H9 (cell line): ENCODE results near the gene MIEF1. TPM values are rescaled to one million over a fixed set of nuclear protein-coding genes. Genes with fewer than 3 reads are reported as not detected.

Source experiments
- DNase-seq: peaks from one replicate; pipeline ENCODE4 v3.0.0-alpha.2; 2017
- H2AFZ ChIP-seq: one replicate; pipeline ENCODE4 v1.6.1; 2013; ENCODE audit warnings: mild to moderate bottlenecking, low read length, control low read depth, moderate library complexity
- H2AK5ac ChIP-seq: 2 replicates; pipeline ENCODE4 v1.6.1; 2013; ENCODE audit warnings: low read length, control low read depth, mixed read lengths; ENCODE audit not compliant: insufficient read length
- H2BK120ac ChIP-seq: one replicate; pipeline ENCODE4 v1.6.1; 2013; ENCODE audit warnings: low read depth, mild to moderate bottlenecking, low read length, control low read depth, inconsistent platforms; ENCODE audit not compliant: poor library complexity, severe bottlenecking
- H2BK12ac ChIP-seq: 2 replicates; pipeline ENCODE4 v1.6.1; 2013; ENCODE audit warnings: low read length, control low read depth, mixed read lengths, low read depth; ENCODE audit not compliant: insufficient read length
- H2BK15ac ChIP-seq: 2 replicates; pipeline ENCODE4 v1.6.1; 2013; ENCODE audit warnings: low read depth, low read length, control low read depth
- H2BK20ac ChIP-seq: one replicate; pipeline ENCODE4 v1.6.1; 2013; ENCODE audit warnings: low read depth, mild to moderate bottlenecking, low read length, control low read depth, inconsistent platforms; ENCODE audit not compliant: poor library complexity, severe bottlenecking
- H2BK5ac ChIP-seq: 2 replicates; pipeline ENCODE4 v1.6.1; 2013; ENCODE audit warnings: low read length, control low read depth, mixed read lengths; ENCODE audit not compliant: insufficient read length
- H3K14ac ChIP-seq: 2 replicates; pipeline ENCODE4 v1.6.1; 2013; ENCODE audit warnings: low read length, control low read depth; ENCODE audit not compliant: insufficient read depth
- H3K18ac ChIP-seq: 2 replicates; pipeline ENCODE4 v1.6.1; 2013; ENCODE audit warnings: low read depth, mild to moderate bottlenecking, mixed read lengths, low read length, control low read depth; ENCODE audit not compliant: insufficient read length
- H3K23ac ChIP-seq: 2 replicates; pipeline ENCODE4 v1.6.1; 2013; ENCODE audit warnings: low read length, control low read depth, mixed read lengths, low read depth; ENCODE audit not compliant: insufficient read length
- H3K23me2 ChIP-seq: 2 replicates; pipeline ENCODE4 v1.6.1; 2013; ENCODE audit warnings: low read depth, mild to moderate bottlenecking, mixed read lengths, low read length, control low read depth; ENCODE audit not compliant: insufficient read length, poor library complexity, severe bottlenecking
- H3K27ac ChIP-seq: 2 replicates; pipeline ENCODE4 v1.5.1; 2013; ENCODE audit warnings: low read length, control low read depth, mixed read lengths, low read depth; ENCODE audit not compliant: insufficient read length
- H3K27me3 ChIP-seq: 2 replicates; pipeline ENCODE4 v1.6.1; 2013; ENCODE audit warnings: low read length, control low read depth, inconsistent platforms; ENCODE audit not compliant: insufficient read depth
- H3K4ac ChIP-seq: 2 replicates; pipeline ENCODE4 v1.6.1; 2013; ENCODE audit warnings: low read depth, mild to moderate bottlenecking, control low read depth, inconsistent platforms, low read length, moderate library complexity
- H3K4me1 ChIP-seq: 2 replicates; pipeline ENCODE4 v1.6.1; 2013; ENCODE audit warnings: low read length, control low read depth, inconsistent platforms; ENCODE audit not compliant: insufficient read depth
- H3K4me2 ChIP-seq: 2 replicates; pipeline ENCODE4 v1.6.1; 2013; ENCODE audit warnings: low read length, control low read depth, mixed read lengths; ENCODE audit not compliant: insufficient read length, insufficient read depth
- H3K56ac ChIP-seq: 2 replicates; pipeline ENCODE4 v1.6.1; 2013; ENCODE audit warnings: low read depth, mild to moderate bottlenecking, mixed read lengths, low read length, control low read depth; ENCODE audit not compliant: insufficient read length
- H3K79me1 ChIP-seq: 2 replicates; pipeline ENCODE4 v1.6.1; 2013; ENCODE audit warnings: low read depth, mild to moderate bottlenecking, moderate library complexity, low read length, control low read depth, inconsistent platforms; ENCODE audit not compliant: insufficient read depth, poor library complexity, severe bottlenecking
- H3K79me2 ChIP-seq: 2 replicates; pipeline ENCODE4 v1.6.1; 2013; ENCODE audit warnings: low read length, control low read depth, inconsistent platforms; ENCODE audit not compliant: insufficient read depth
- H3K9ac ChIP-seq: 2 replicates; pipeline ENCODE4 v1.6.1; 2013; ENCODE audit warnings: low read length, control low read depth, mixed read lengths; ENCODE audit not compliant: insufficient read length; ENCODE audit errors: extremely low read depth
- H3K9me3 ChIP-seq: one replicate; pipeline ENCODE4 v1.6.1; 2013; ENCODE audit warnings: low read depth, low read length, inconsistent platforms; ENCODE audit not compliant: control insufficient read depth
- H3T11ph ChIP-seq: one replicate; pipeline ENCODE4 v1.6.1; 2013; ENCODE audit warnings: mild to moderate bottlenecking, low read length, control low read depth, inconsistent platforms
- H4K20me1 ChIP-seq: one replicate; pipeline ENCODE4 v1.6.1; 2013; ENCODE audit not compliant: control insufficient read depth, insufficient read length, insufficient read depth
- H4K5ac ChIP-seq: 2 replicates; pipeline ENCODE4 v1.6.1; 2013; ENCODE audit warnings: low read depth, mild to moderate bottlenecking, mixed read lengths, low read length, control low read depth; ENCODE audit not compliant: insufficient read length
- H4K8ac ChIP-seq: replicated peaks from 2 replicates; pipeline ENCODE4 v1.6.1; 2013; ENCODE audit warnings: low read length, control low read depth, mixed read lengths, low read depth; ENCODE audit not compliant: insufficient read length
- H4K91ac ChIP-seq: 2 replicates; pipeline ENCODE4 v1.6.1; 2013; ENCODE audit warnings: low read depth, mild to moderate bottlenecking, moderate library complexity, mixed read lengths, low read length, control low read depth; ENCODE audit not compliant: insufficient read length
- H3K27ac Mint-ChIP-seq, 3 experiments: 2 replicates in 2 of 3; 3 replicates in 1 of 3; pipeline ENCODE4 v1.8.0; 2020 to 2021; ENCODE audit warnings: mixed read lengths in 3 of 3, mild to moderate bottlenecking in 1 of 3, moderate library complexity in 1 of 3
- H3K27me3 Mint-ChIP-seq: 2 replicates; pipeline ENCODE4 v1.8.0; 2021; ENCODE audit warnings: low read depth, mild to moderate bottlenecking, moderate library complexity, mixed read lengths
- H3K36me3 Mint-ChIP-seq, 3 experiments: 2 replicates in 2 of 3; 3 replicates in 1 of 3; pipeline ENCODE4 v1.8.0; 2020 to 2021; ENCODE audit warnings: low read depth in 3 of 3, mixed read lengths in 3 of 3; ENCODE audit not compliant: insufficient read depth in 1 of 3
- H3K4me1 Mint-ChIP-seq, 2 experiments: 2 replicates each; pipeline ENCODE4 v1.8.0; 2020; ENCODE audit warnings: mixed read lengths in 2 of 2
- H3K4me3 Mint-ChIP-seq, 2 experiments: 2 replicates in 1 of 2; 3 replicates in 1 of 2; pipeline ENCODE4 v1.8.0; 2020 to 2021; ENCODE audit warnings: mild to moderate bottlenecking in 2 of 2, mixed read lengths in 2 of 2, moderate library complexity in 1 of 2
- H3K9me3 Mint-ChIP-seq, 2 experiments: 2 replicates in 1 of 2; 3 replicates in 1 of 2; pipeline ENCODE4 v1.8.0; 2020; ENCODE audit warnings: mild to moderate bottlenecking in 2 of 2, mixed read lengths in 2 of 2, moderate library complexity in 1 of 2
- WGBS: extraction: QIAGEN DNeasy Blood & Tissue Kit; methylation state at CpG from one replicate; pipeline ENCODE4 v1.1.7; 2013; ENCODE audit warnings: missing lambda C conversion rate, low lambda C conversion rate, mixed read lengths; ENCODE audit not compliant: insufficient read length; ENCODE audit errors: extremely low coverage; 5-methylcytosine and 5-hydroxymethylcytosine counted together
- total RNA-seq: library from RNA; stranded (reverse); gene quantifications from 2 replicates; pipeline ENCODE4 v1.2.1, GENCODE V29; 2021
- TF ChIP-seq, protein P1 (sequence below): fragments of 200-600 bp; sonication (generic); conservative IDR thresholded peaks from 3 replicates; pipeline ENCODE4 v1.8.0; 2021; ENCODE audit warnings: antibody characterized with exemption, mild to moderate bottlenecking

Gene MIEF1
- total RNA-seq, 1 experiment from 2014 or later = 32.6 TPM

DNA sequence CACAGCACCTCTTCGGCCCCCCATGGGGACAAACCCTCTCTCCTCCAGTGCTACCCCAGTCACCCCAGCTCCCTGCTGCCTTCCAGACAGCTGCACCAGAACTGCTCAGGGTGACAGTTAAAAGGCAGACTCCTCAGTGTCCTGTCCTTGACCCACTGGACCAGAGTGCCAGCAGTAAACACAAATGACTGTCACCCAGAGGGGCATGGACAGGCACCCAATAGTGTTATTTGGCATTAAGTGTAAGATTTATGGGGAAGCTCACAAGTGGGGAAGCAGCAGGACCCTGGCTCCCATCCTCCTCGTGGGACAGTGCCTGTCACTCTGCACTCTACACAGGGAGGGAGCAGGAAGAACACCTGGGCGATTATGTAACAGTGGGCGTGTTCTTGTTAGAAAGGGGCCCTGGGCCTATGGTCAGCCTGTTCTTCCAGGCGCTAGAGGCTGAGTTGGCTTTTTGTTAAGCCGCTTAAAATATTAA lies 25.4 kb downstream of the MIEF1 start:
- peaks cover 2% of the 10 kb centered on the region; the same call in 1 of the 2 replicates for H3K79me2 ChIP-seq
- peaks cover 18 to 67% (median 55%) of the 10 kb centered on the region in 3 experiments for H3K36me3 Mint-ChIP-seq
- no peak overlapping the region for H2BK12ac ChIP-seq
- no peak overlapping the region for H2BK120ac ChIP-seq
- H3K4me2 ChIP-seq = no peak overlapping the region
- peak overlapping the region in 2 of 3 experiments; percentile 19 to 28; a peak in 3 of 7 replicates for H3K27ac Mint-ChIP-seq
- H4K20me1 ChIP-seq = peaks cover 4% of the 10 kb centered on the region
- peaks cover 6% of the 10 kb centered on the region for H3K23me2 ChIP-seq
- no peak overlapping the region for H4K8ac ChIP-seq
- no peak overlapping the region for H4K91ac ChIP-seq
- no peak overlapping the region for H2BK20ac ChIP-seq
- no peak overlapping the region for H2BK15ac ChIP-seq
- no peak overlapping the region for H3K56ac ChIP-seq
- H4K5ac ChIP-seq = no peak overlapping the region
- peaks cover 3% of the 10 kb centered on the region; the same call in 1 of the 2 replicates for H3K4me1 ChIP-seq
- no peak overlapping the region for H2AK5ac ChIP-seq
- no peaks in the 10 kb centered on the region for H3K27me3 ChIP-seq
- H3K14ac ChIP-seq = no peak overlapping the region
- H3K4me1 Mint-ChIP-seq = peaks cover 39 to 49% of the 10 kb centered on the region in 2 experiments
- no peaks in the 10 kb centered on the region; the same call in 1 of the 2 replicates for H3K27me3 Mint-ChIP-seq
- no peak overlapping the region for H2AFZ ChIP-seq
- no CpG with 5 or more reads among the region's 6 CpGs for WGBS
- no peaks in the 10 kb centered on the region for H3K79me1 ChIP-seq
- DNase-seq = peak; percentile 48
- H3K4ac ChIP-seq = no peak overlapping the region
- H3K9me3 ChIP-seq = no peaks in the 10 kb centered on the region
- no peak overlapping the region for H3T11ph ChIP-seq
- peak overlapping the region in 1 of 2 experiments; percentile 8; a peak in 1 of 5 replicates for H3K4me3 Mint-ChIP-seq
- no peak overlapping the region for H2BK5ac ChIP-seq
- H3K9ac ChIP-seq = no peak overlapping the region
- TF ChIP-seq, protein P1, sequence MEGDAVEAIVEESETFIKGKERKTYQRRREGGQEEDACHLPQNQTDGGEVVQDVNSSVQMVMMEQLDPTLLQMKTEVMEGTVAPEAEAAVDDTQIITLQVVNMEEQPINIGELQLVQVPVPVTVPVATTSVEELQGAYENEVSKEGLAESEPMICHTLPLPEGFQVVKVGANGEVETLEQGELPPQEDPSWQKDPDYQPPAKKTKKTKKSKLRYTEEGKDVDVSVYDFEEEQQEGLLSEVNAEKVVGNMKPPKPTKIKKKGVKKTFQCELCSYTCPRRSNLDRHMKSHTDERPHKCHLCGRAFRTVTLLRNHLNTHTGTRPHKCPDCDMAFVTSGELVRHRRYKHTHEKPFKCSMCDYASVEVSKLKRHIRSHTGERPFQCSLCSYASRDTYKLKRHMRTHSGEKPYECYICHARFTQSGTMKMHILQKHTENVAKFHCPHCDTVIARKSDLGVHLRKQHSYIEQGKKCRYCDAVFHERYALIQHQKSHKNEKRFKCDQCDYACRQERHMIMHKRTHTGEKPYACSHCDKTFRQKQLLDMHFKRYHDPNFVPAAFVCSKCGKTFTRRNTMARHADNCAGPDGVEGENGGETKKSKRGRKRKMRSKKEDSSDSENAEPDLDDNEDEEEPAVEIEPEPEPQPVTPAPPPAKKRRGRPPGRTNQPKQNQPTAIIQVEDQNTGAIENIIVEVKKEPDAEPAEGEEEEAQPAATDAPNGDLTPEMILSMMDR = no peak
- H3K18ac ChIP-seq = no peak overlapping the region
- H3K9me3 Mint-ChIP-seq = no peaks in the 10 kb centered on the region; a peak in 1 of 5 replicates
- H3K27ac ChIP-seq = no peak overlapping the region
- no peak overlapping the region for H3K23ac ChIP-seq
